ENCODE data around the gene MAN2A1. TPM values are rescaled to one million over a fixed set of nuclear protein-coding genes. Genes with fewer than 3 reads are reported as not detected.

MAN2A1 gene
- total RNA-seq, 1 experiment from 2014 or later = 35.4 TPM

- RAD21 ChIA-PET (ENCODE audit: low non-redundant PET in 1 of 2, low total read pairs in 2 of 2, uncharacterized antibody in 2 of 2, unreplicated experiment in 2 of 2) = no interaction called here
Measured at GRCh38 chr5:109741390-109741789, 51.7 kb downstream of the MAN2A1 start.

GRCh38 chr5:109743041-109743531 is 53.4 kb downstream of the MAN2A1 start:
- H3K4me3 ChIP-seq (replicated peaks in 1 of 2; ENCODE audit: low read depth in 1 of 2, low read length in 2 of 2) = no peak overlapping the region
- H4K20me1 ChIP-seq (ENCODE audit: insufficient read depth) = no peaks in the 10 kb centered on the region
- DNase-seq (ENCODE audit: low read depth, low spot score) = no peak
- H3K9me2 ChIP-seq (ENCODE audit: insufficient read depth) = no peaks in the 10 kb centered on the region
- ATAC-seq = no peak
- no peaks in the 10 kb centered on the region for H3K9me3 ChIP-seq (ENCODE audit: control insufficient read depth in 1 of 2, insufficient read depth in 1 of 2, low read depth in 1 of 2, low read length in 2 of 2)
- no TSS peak for BruUV-seq (replicated peaks)
- H3K36me3 ChIP-seq (ENCODE audit: control insufficient read depth in 1 of 2, insufficient read depth in 2 of 2, low read length in 2 of 2) = no peaks in the 10 kb centered on the region
- no peak overlapping the region for H3K27ac ChIP-seq (ENCODE audit: low read depth, low read length)
- H3K27me3 ChIP-seq (ENCODE audit: insufficient read depth, low read length) = no peaks in the 10 kb centered on the region
- intact Hi-C loops (cut with micrococcal nuclease) = no loop called here
- TF ChIP-seq CEBPB (IDR thresholded peaks at IDR 0.05; ENCODE audit: low read depth) (no peak), EZH2phosphoT487 (IDR thresholded peaks at IDR 0.05; ENCODE audit: borderline replicate concordance) (no peak), SIN3A (IDR thresholded peaks at IDR 0.05; ENCODE audit: low read depth) (no peak), REST (IDR thresholded peaks at IDR 0.05; ENCODE audit: low read depth) (no peak), EGR1 (IDR thresholded peaks at IDR 0.05; ENCODE audit: low read depth) (no peak), ATF3 (IDR thresholded peaks at IDR 0.05) (no peak), EZH2 (IDR thresholded peaks at IDR 0.05) (no peak), ZBTB33 (IDR thresholded peaks at IDR 0.05; ENCODE audit: extremely low read depth, insufficient replicate concordance, low read length) (no peak), SRF (IDR thresholded peaks at IDR 0.05; ENCODE audit: low read depth) (no peak), ZFX (IDR thresholded peaks at IDR 0.05) (no peak)
- H3K9ac ChIP-seq (ENCODE audit: low read length) = no peak overlapping the region
- CTCF ChIA-PET = no interaction called here
- POLR2A ChIA-PET = no interaction called here
- no peak overlapping the region for H2AFZ ChIP-seq (ENCODE audit: low read depth, low read length, poor library complexity, severe bottlenecking)
- RAD21 ChIA-PET (ENCODE audit: low non-redundant PET in 1 of 2, low total read pairs in 2 of 2, uncharacterized antibody in 2 of 2, unreplicated experiment in 2 of 2) = no interaction called here
- no peak overlapping the region; the same call in 1 of the 2 replicates for H3K4me2 ChIP-seq (ENCODE audit: low read length)
- H3K4me1 ChIP-seq (ENCODE audit: control insufficient read depth in 1 of 2, insufficient read depth in 2 of 2, low read length in 2 of 2) = peaks cover 6 to 27% of the 10 kb centered on the region in 2 experiments; a peak in 2 of 4 replicates
- H3K79me2 ChIP-seq (ENCODE audit: insufficient read depth, low read length) = no peaks in the 10 kb centered on the region

More at GRCh38 chr5:109741390-109741789, 51.7 kb downstream of the MAN2A1 start:
- no peak for ATAC-seq
- H2AFZ ChIP-seq (ENCODE audit: low read depth, low read length, poor library complexity, severe bottlenecking) = no peak overlapping the region
- no TSS peak for BruUV-seq (replicated peaks)
- CTCF ChIA-PET = no interaction called here
- POLR2A ChIA-PET = no interaction called here
- no peak overlapping the region for H3K27ac ChIP-seq (ENCODE audit: low read depth, low read length)
- H3K4me2 ChIP-seq (ENCODE audit: low read length) = no peak overlapping the region
- no peaks in the 10 kb centered on the region for H3K9me2 ChIP-seq (ENCODE audit: insufficient read depth)
- TF ChIP-seq EZH2 (IDR thresholded peaks at IDR 0.05) = no peak
- TF ChIP-seq CEBPB (IDR thresholded peaks at IDR 0.05; ENCODE audit: low read depth) = no peak
- no peak for TF ChIP-seq SP1 (IDR thresholded peaks at IDR 0.05; ENCODE audit: low read depth)
- no peak for TF ChIP-seq SRF (IDR thresholded peaks at IDR 0.05; ENCODE audit: low read depth)
- no peak for TF ChIP-seq ZNF274 (IDR thresholded peaks at IDR 0.05; ENCODE audit: low read depth, low read length)
- no peak for TF ChIP-seq ELF1 (IDR thresholded peaks at IDR 0.05; ENCODE audit: borderline replicate concordance, low read depth)
- TF ChIP-seq RAD21 (IDR thresholded peaks at IDR 0.05; ENCODE audit: low read depth) = no peak
- TF ChIP-seq SIN3A (IDR thresholded peaks at IDR 0.05; ENCODE audit: low read depth) = no peak
- no peak for TF ChIP-seq EGR1 (IDR thresholded peaks at IDR 0.05; ENCODE audit: low read depth)
- no peak for TF ChIP-seq YY1 (IDR thresholded peaks at IDR 0.05; ENCODE audit: extremely low read depth, insufficient replicate concordance, low read depth, low read length)
- H3K4me3 ChIP-seq (replicated peaks in 1 of 2; ENCODE audit: low read depth in 1 of 2, low read length in 2 of 2) = no peak overlapping the region
- no peaks in the 10 kb centered on the region for H3K79me2 ChIP-seq (ENCODE audit: insufficient read depth, low read length)
- no peaks in the 10 kb centered on the region for H4K20me1 ChIP-seq (ENCODE audit: insufficient read depth)
- no peaks in the 10 kb centered on the region for H3K36me3 ChIP-seq (ENCODE audit: control insufficient read depth in 1 of 2, insufficient read depth in 2 of 2, low read length in 2 of 2)
- no peak for DNase-seq (ENCODE audit: low read depth, low spot score)
- H3K9me3 ChIP-seq (ENCODE audit: control insufficient read depth in 1 of 2, insufficient read depth in 1 of 2, low read depth in 1 of 2, low read length in 2 of 2) = no peaks in the 10 kb centered on the region
- intact Hi-C loops (cut with micrococcal nuclease) = no loop called here
- no peak overlapping the region for H3K9ac ChIP-seq (ENCODE audit: low read length)
- H3K27me3 ChIP-seq (ENCODE audit: insufficient read depth, low read length) = no peaks in the 10 kb centered on the region
- H3K4me1 ChIP-seq (ENCODE audit: control insufficient read depth in 1 of 2, insufficient read depth in 2 of 2, low read length in 2 of 2) = peaks cover 6 to 27% of the 10 kb centered on the region in 2 experiments; a peak in 2 of 4 replicates

Data from HCT116 (cell line).